ENCODE data around the gene ABAT.
"Not testable (repeated sequence)": the region's sequence is repeated elsewhere in the genome, so short reads cannot be mapped to it uniquely, and the experiment has no call there.

Gene ABAT

GRCh38 chr16:8742068-8742467 is 67.7 kb downstream of the ABAT start:
- no peak for DNase-seq (ENCODE audit: low spot score)

- not testable (repeated sequence) for DNase-seq (ENCODE audit: low spot score)
These were observed 74.5 kb downstream of the ABAT start for GRCh38 chr16:8748944-8749343.

- DNase-seq (ENCODE audit: low spot score) = peak; percentile 26
These were observed 77.3 kb downstream of the ABAT start for GRCh38 chr16:8751481-8752311.

- no peak for DNase-seq (ENCODE audit: low spot score)
These were observed 78.3 kb downstream of the ABAT start for GRCh38 chr16:8752706-8753105.

GRCh38 chr16:8753416-8754054 is 79.1 kb downstream of the ABAT start:
- DNase-seq (ENCODE audit: low spot score) = no peak

- no peak for DNase-seq (ENCODE audit: low spot score)
These were observed 82.3 kb downstream of the ABAT start for GRCh38 chr16:8756755-8757154.

GRCh38 chr16:8758022-8758421 is 83.6 kb downstream of the ABAT start:
- DNase-seq (ENCODE audit: low spot score) = no peak

GRCh38 chr16:8760021-8760420 is 85.6 kb downstream of the ABAT start:
- no peak for DNase-seq (ENCODE audit: low spot score)

- DNase-seq (ENCODE audit: low spot score) = no peak
These were observed 86.7 kb downstream of the ABAT start for GRCh38 chr16:8761078-8761477.

- DNase-seq (ENCODE audit: low spot score) = no peak
These were observed 87.8 kb downstream of the ABAT start for GRCh38 chr16:8762254-8762653.

- DNase-seq (ENCODE audit: low spot score) = no peak
These were observed 88.7 kb downstream of the ABAT start for GRCh38 chr16:8763083-8763482.

- DNase-seq (ENCODE audit: low spot score) = no peak
These were observed 89.5 kb downstream of the ABAT start for GRCh38 chr16:8763899-8764298.

- DNase-seq (ENCODE audit: low spot score) = no peak
These were observed 90.3 kb downstream of the ABAT start for GRCh38 chr16:8764525-8765250.

GRCh38 chr16:8767176-8767575 is 92.8 kb downstream of the ABAT start:
- no peak for DNase-seq (ENCODE audit: low spot score)

- no peak for DNase-seq (ENCODE audit: low spot score)
These were observed 93.9 kb downstream of the ABAT start for GRCh38 chr16:8768283-8768682.

- DNase-seq (ENCODE audit: low spot score) = no peak
These were observed 94.3 kb downstream of the ABAT start for GRCh38 chr16:8768692-8769091.

- no peak for DNase-seq (ENCODE audit: low spot score)
These were observed 99.1 kb downstream of the ABAT start for GRCh38 chr16:8773537-8773936.

GRCh38 chr16:8774208-8774607 is 99.8 kb downstream of the ABAT start:
- DNase-seq (ENCODE audit: low spot score) = no peak

GRCh38 chr16:8775359-8775758 is 100.9 kb downstream of the ABAT start:
- no peak for DNase-seq (ENCODE audit: low spot score)

GRCh38 chr16:8776129-8776584 is 101.7 kb downstream of the ABAT start:
- DNase-seq (ENCODE audit: low spot score) = no peak

- DNase-seq (ENCODE audit: low spot score) = no peak
These were observed 102.8 kb downstream of the ABAT start for GRCh38 chr16:8777217-8777616.

GRCh38 chr16:8781797-8782196 is 107.4 kb downstream of the ABAT start:
- no peak for DNase-seq (ENCODE audit: low spot score)

- DNase-seq (ENCODE audit: low spot score) = no peak
These were observed 108.3 kb downstream of the ABAT start for GRCh38 chr16:8782673-8783072.

Data from kidney capillary endothelial cell (primary cell).